ENCODE measurements around the gene SPATA16. TPM values are rescaled to one million over a fixed set of nuclear protein-coding genes. Genes with fewer than 3 reads are reported as not detected.

The SPATA16 gene
- total and polyA plus RNA-seq, 2 donors (not counting 1 experiment from before 2014, with no cell fraction given), result not detected

DNA sequence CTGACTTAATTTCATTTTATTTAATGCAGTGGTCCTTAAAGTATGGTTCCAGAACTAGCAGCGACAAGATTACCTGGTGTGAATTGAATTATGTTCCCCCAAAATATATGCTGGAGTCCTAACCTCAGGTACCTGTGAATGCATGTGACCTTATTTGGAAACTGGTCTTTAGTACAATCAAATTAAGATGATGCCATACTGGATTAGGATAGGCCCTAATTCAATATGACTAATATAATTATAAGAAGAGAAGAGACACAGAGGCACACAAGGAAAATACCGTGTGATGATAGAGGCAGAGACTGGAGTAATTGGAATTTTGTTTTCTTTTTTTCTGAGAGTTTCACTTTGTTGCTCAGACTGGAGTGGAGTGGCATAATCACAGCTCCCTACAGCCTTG, 12.6 kb upstream of the SPATA16 start:
- no peak for TF ChIP-seq EZH2 (IDR thresholded peaks at IDR 0.05; ENCODE audit: borderline replicate concordance, insufficient read depth, low read depth, low read length, poor library complexity, severe bottlenecking)
- TF ChIP-seq, protein P1, sequence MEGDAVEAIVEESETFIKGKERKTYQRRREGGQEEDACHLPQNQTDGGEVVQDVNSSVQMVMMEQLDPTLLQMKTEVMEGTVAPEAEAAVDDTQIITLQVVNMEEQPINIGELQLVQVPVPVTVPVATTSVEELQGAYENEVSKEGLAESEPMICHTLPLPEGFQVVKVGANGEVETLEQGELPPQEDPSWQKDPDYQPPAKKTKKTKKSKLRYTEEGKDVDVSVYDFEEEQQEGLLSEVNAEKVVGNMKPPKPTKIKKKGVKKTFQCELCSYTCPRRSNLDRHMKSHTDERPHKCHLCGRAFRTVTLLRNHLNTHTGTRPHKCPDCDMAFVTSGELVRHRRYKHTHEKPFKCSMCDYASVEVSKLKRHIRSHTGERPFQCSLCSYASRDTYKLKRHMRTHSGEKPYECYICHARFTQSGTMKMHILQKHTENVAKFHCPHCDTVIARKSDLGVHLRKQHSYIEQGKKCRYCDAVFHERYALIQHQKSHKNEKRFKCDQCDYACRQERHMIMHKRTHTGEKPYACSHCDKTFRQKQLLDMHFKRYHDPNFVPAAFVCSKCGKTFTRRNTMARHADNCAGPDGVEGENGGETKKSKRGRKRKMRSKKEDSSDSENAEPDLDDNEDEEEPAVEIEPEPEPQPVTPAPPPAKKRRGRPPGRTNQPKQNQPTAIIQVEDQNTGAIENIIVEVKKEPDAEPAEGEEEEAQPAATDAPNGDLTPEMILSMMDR (IDR thresholded peaks at IDR 0.05), result no peak
- H3K9me3 Mint-ChIP-seq (ENCODE audit: insufficient read depth), result peaks cover 2% of the 10 kb centered on the region
- Histone ChIP-seq H2AFZ (ENCODE audit: insufficient read depth, low read depth, low read length, poor library complexity, severe bottlenecking) (no peak overlapping the region), H3K36me3 (replicated peaks in 1 of 2; ENCODE audit: control extremely low read depth in 1 of 2, control insufficient read depth in 1 of 2, extremely low read depth in 1 of 2, insufficient read depth in 2 of 2, low read length in 1 of 2) (no peaks in the 10 kb centered on the region), H3K79me2 (ENCODE audit: control insufficient read depth, insufficient read depth, low read length) (no peaks in the 10 kb centered on the region), H3K27me3 (replicated peaks in 1 of 4; ENCODE audit: control extremely low read depth in 1 of 4, control insufficient read depth in 3 of 4, insufficient read depth in 4 of 4, low read length in 3 of 4) (no peaks in the 10 kb centered on the region), H3K4me2 (replicated peaks; ENCODE audit: low read depth, low read length, poor library complexity, severe bottlenecking) (no peak overlapping the region), H3K9ac (ENCODE audit: low read length) (no peak overlapping the region), H3K9me3 (ENCODE audit: control extremely low read depth in 1 of 3, control insufficient read depth in 2 of 3, insufficient read depth in 1 of 3, low read length in 2 of 3) (no peaks in the 10 kb centered on the region), H3K4me1 (ENCODE audit: control insufficient read depth in 2 of 2, insufficient read depth in 2 of 2, low read length in 2 of 2) (no peaks in the 10 kb centered on the region), H4K20me1 (ENCODE audit: control insufficient read depth, insufficient read depth, low read length, poor library complexity, severe bottlenecking) (no peaks in the 10 kb centered on the region), H3K27ac (ENCODE audit: low read length in 2 of 2) (no peak overlapping the region), H3K4me3 (ENCODE audit: control extremely low read depth in 1 of 5, extremely low read depth in 1 of 5, insufficient read depth in 1 of 5, low read depth in 2 of 5, low read length in 4 of 5) (no peak overlapping the region)
- ChIA-PET POLR2A (no interaction called here), CTCF (no interaction called here)
- H3K4me3 Mint-ChIP-seq, result no peak overlapping the region
- no peak overlapping the region for H3K27ac Mint-ChIP-seq
- ATAC-seq (ENCODE audit: low read depth) (no peak), DNase-seq (no peak)
- no peaks in the 10 kb centered on the region for H3K4me1 Mint-ChIP-seq
- no CpG with 5 or more reads among the region's 2 CpGs for WGBS (ENCODE audit: insufficient coverage)
- no peaks in the 10 kb centered on the region for H3K27me3 Mint-ChIP-seq
- intact Hi-C loops (cut with micrococcal nuclease), result no loop called here

DNA sequence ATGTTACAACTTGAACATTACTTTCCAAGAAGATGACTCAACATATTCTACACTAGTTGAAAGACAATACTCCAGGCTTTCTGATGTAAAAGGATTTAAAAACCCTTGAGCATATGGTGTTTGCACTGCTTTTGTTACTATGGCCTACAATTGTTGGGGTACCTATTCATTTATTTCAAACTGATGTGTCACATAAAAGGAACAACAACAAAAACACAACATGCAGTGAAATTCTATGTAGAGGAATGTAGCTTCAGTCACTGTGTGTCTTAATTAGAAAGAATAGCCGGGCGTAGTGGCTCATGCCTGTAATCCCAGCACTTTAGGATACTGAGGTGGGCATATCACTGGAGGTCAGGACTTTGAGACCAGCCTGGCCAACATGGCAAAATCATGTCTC, 1.6 kb downstream of the SPATA16 start:
- H3K4me1 Mint-ChIP-seq, result no peaks in the 10 kb centered on the region
- no peak overlapping the region for H3K4me2 ChIP-seq (replicated peaks; ENCODE audit: low read depth, low read length, poor library complexity, severe bottlenecking)
- H3K4me1 ChIP-seq (ENCODE audit: control insufficient read depth in 2 of 2, insufficient read depth in 2 of 2, low read length in 2 of 2), result no peaks in the 10 kb centered on the region
- ATAC-seq (ENCODE audit: low read depth) (no peak), DNase-seq (no peak)
- TF ChIP-seq, protein P1 (IDR thresholded peaks at IDR 0.05), result no peak
- TF ChIP-seq EZH2 (IDR thresholded peaks at IDR 0.05; ENCODE audit: borderline replicate concordance, insufficient read depth, low read depth, low read length, poor library complexity, severe bottlenecking), result no peak
- H3K27ac ChIP-seq (ENCODE audit: low read length in 2 of 2), result no peak overlapping the region
- H3K9ac ChIP-seq (ENCODE audit: low read length), result no peak overlapping the region
- H3K9me3 ChIP-seq (ENCODE audit: control extremely low read depth in 1 of 3, control insufficient read depth in 2 of 3, insufficient read depth in 1 of 3, low read length in 2 of 3), result peaks cover 0 to 4% (median 0%) of the 10 kb centered on the region in 3 donors
- no peak overlapping the region for H3K4me3 ChIP-seq (ENCODE audit: control extremely low read depth in 1 of 5, extremely low read depth in 1 of 5, insufficient read depth in 1 of 5, low read depth in 2 of 5, low read length in 4 of 5)
- POLR2A ChIA-PET, result no interaction called here
- H2AFZ ChIP-seq (ENCODE audit: insufficient read depth, low read depth, low read length, poor library complexity, severe bottlenecking), result no peak overlapping the region
- H3K79me2 ChIP-seq (ENCODE audit: control insufficient read depth, insufficient read depth, low read length), result no peaks in the 10 kb centered on the region
- H3K27me3 ChIP-seq (replicated peaks in 1 of 4; ENCODE audit: control extremely low read depth in 1 of 4, control insufficient read depth in 3 of 4, insufficient read depth in 4 of 4, low read length in 3 of 4), result no peaks in the 10 kb centered on the region
- H3K9me3 Mint-ChIP-seq (ENCODE audit: insufficient read depth), result no peaks in the 10 kb centered on the region
- H4K20me1 ChIP-seq (ENCODE audit: control insufficient read depth, insufficient read depth, low read length, poor library complexity, severe bottlenecking), result no peaks in the 10 kb centered on the region
- no peaks in the 10 kb centered on the region for H3K27me3 Mint-ChIP-seq
- H3K36me3 ChIP-seq (replicated peaks in 1 of 2; ENCODE audit: control extremely low read depth in 1 of 2, control insufficient read depth in 1 of 2, extremely low read depth in 1 of 2, insufficient read depth in 2 of 2, low read length in 1 of 2), result no peaks in the 10 kb centered on the region
- H3K4me3 Mint-ChIP-seq, result no peak overlapping the region
- no peak overlapping the region for H3K27ac Mint-ChIP-seq
- WGBS (ENCODE audit: insufficient coverage), result 92% methylated on average over 2 of the region's 2 CpGs
- CTCF ChIA-PET, result no interaction called here
- intact Hi-C loops (cut with micrococcal nuclease), result no loop called here

Data from B cell (primary cell).